ENCODE results near the gene PRKAR1B.

PRKAR1B gene

DNA sequence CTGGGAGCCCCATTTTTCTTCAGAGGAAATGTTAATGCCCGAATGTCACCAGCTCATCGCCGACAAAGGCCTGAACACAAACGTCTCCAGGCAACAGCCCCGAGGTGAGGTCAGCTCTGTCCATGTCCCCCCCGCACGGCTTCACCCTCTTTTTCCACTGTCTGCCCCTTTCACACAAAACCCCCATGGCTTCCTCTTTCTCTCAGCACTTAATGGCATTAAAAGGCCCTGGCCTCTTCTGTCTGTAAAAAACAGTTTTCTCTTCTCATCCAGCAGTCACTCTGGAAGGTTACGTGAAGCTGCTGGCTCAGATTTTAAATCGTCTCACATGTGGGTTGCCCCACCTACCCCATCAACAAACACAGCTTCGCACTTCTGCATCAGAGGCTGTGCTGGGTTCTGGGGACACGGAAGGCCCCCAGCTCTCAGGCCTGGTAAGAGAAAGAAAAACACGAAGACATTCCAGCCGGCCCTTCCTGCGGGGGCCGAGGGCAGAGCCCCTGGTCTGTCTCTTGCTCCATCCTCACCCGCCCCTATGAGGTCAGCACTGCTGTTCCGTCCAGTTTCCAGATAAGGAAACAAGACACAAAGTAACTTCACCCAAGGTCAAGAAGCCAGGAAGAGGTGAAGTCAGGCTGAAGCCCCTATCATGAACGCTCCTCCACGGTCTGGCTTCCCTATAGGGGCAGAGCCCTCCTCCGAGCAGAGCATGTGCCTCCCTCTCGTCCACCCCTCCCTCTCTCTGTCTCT, 116.4 kb downstream of the PRKAR1B start:
- 57% methylated on average over 21 of the region's 21 CpGs for WGBS

DNA sequence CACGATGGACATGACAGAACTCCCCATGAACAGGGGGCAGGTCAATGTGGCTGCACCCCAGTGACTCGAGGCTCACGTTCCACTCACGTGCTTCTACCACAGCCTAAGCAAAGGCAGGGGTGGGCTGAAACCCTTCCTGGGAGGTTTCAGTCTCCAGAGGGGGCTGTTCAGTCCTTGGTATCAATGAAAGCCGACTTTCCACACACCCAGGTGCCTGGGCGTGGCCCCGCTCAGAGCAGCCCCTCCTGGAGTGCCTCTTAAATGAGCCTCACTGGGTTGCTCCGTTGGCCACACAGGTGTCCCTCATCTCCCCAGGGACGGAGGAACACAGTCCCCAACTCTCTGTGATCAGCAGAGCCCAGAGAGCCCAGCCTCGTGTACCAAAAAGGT, 116.9 kb downstream of the PRKAR1B start:
- no peak overlapping the region for H3K23ac ChIP-seq (ENCODE audit: low read length in 2 of 2)
- no peak overlapping the region for H3K4me3 ChIP-seq (ENCODE audit: insufficient read depth in 1 of 2, low read depth in 1 of 2, low read length in 2 of 2)
- 88% methylated on average over 10 of the region's 10 CpGs for WGBS
- H3K9ac ChIP-seq (ENCODE audit: low read length), result peak overlapping the region; percentile 46
- H2AK5ac ChIP-seq (ENCODE audit: low read length, severe bottlenecking), result peak overlapping the region; percentile 14
- peaks cover 27% of the 10 kb centered on the region for H3K4me1 ChIP-seq (ENCODE audit: control insufficient read depth, insufficient read depth, low read depth, low read length)
- no peak overlapping the region for H2AFZ ChIP-seq (ENCODE audit: low read depth, low read length)
- DNase-seq, result no peak
- no peak overlapping the region for H3K14ac ChIP-seq (ENCODE audit: low read length in 2 of 2)
- peak overlapping the region; percentile 76 for H4K91ac ChIP-seq (ENCODE audit: low read length)
- no peak overlapping the region for H2BK5ac ChIP-seq (ENCODE audit: low read depth, low read length, poor library complexity, severe bottlenecking)
- H3K4ac ChIP-seq (ENCODE audit: low read depth in 1 of 2, low read length in 2 of 2), result peak overlapping the region in 1 of 2 experiments; percentile 37
- peak overlapping the region in 1 of 2 experiments; percentile 42 for H3K18ac ChIP-seq (ENCODE audit: low read depth in 1 of 2, low read length in 2 of 2)
- H3K4me2 ChIP-seq (ENCODE audit: low read length, poor library complexity, severe bottlenecking), result no peak overlapping the region
- peak overlapping the region; percentile 73 for H2BK15ac ChIP-seq (ENCODE audit: low read depth, poor library complexity, severe bottlenecking)
- peaks cover 0 to 10% of the 10 kb centered on the region in 2 experiments for H3K27me3 ChIP-seq (ENCODE audit: control insufficient read depth in 1 of 2, insufficient read depth in 1 of 2, low read length in 2 of 2)
- no peaks in the 10 kb centered on the region for H3K9me3 ChIP-seq (ENCODE audit: control insufficient read depth, low read length)
- peaks cover 0 to 6% of the 10 kb centered on the region in 2 experiments for H3K36me3 ChIP-seq (ENCODE audit: control insufficient read depth in 1 of 2, insufficient read depth in 2 of 2, low read depth in 1 of 2, low read length in 2 of 2)
- peak overlapping the region in 1 of 2 experiments; percentile 54 for H2BK12ac ChIP-seq (ENCODE audit: low read length in 2 of 2)
- no peak overlapping the region for H3K27ac ChIP-seq (ENCODE audit: low read length, poor library complexity, severe bottlenecking)
- H4K8ac ChIP-seq (ENCODE audit: low read length), result peak overlapping the region; percentile 35
- H3K79me1 ChIP-seq (replicated peaks; ENCODE audit: low read length, poor library complexity, severe bottlenecking), result peaks cover 5% of the 10 kb centered on the region
- no peak overlapping the region for H2BK120ac ChIP-seq (ENCODE audit: low read depth, low read length)

More for the DNA sequence above, 116.4 kb downstream of the PRKAR1B start:
- Histone ChIP-seq H3K27ac (ENCODE audit: low read length, poor library complexity, severe bottlenecking) (no peak overlapping the region), H4K8ac (ENCODE audit: low read length) (peak overlapping the region; percentile 35), H3K4me2 (ENCODE audit: low read length, poor library complexity, severe bottlenecking) (no peak overlapping the region), H3K9ac (ENCODE audit: low read length) (peak overlapping the region; percentile 46), H3K79me1 (replicated peaks; ENCODE audit: low read length, poor library complexity, severe bottlenecking) (peaks cover 5% of the 10 kb centered on the region), H3K23ac (ENCODE audit: low read length in 2 of 2) (no peak overlapping the region), H2BK15ac (ENCODE audit: low read depth, poor library complexity, severe bottlenecking) (no peak overlapping the region), H2BK5ac (ENCODE audit: low read depth, low read length, poor library complexity, severe bottlenecking) (no peak overlapping the region), H3K9me3 (ENCODE audit: control insufficient read depth, low read length) (no peaks in the 10 kb centered on the region), H2BK12ac (ENCODE audit: low read length in 2 of 2) (peak overlapping the region in 1 of 2 experiments; percentile 54), H3K36me3 (ENCODE audit: control insufficient read depth in 1 of 2, insufficient read depth in 2 of 2, low read depth in 1 of 2, low read length in 2 of 2) (peaks cover 0 to 3% of the 10 kb centered on the region in 2 experiments), H4K91ac (ENCODE audit: low read length) (peak overlapping the region; percentile 76), H3K4me3 (ENCODE audit: insufficient read depth in 1 of 2, low read depth in 1 of 2, low read length in 2 of 2) (no peak overlapping the region), H3K4ac (ENCODE audit: low read depth in 1 of 2, low read length in 2 of 2) (peak overlapping the region in 1 of 2 experiments; percentile 37), H3K18ac (ENCODE audit: low read depth in 1 of 2, low read length in 2 of 2) (peak overlapping the region in 1 of 2 experiments; percentile 18), H2AK5ac (ENCODE audit: low read length, severe bottlenecking) (peak overlapping the region; percentile 14), H2BK120ac (ENCODE audit: low read depth, low read length) (no peak overlapping the region), H3K27me3 (ENCODE audit: control insufficient read depth in 1 of 2, insufficient read depth in 1 of 2, low read length in 2 of 2) (peaks cover 0 to 10% of the 10 kb centered on the region in 2 experiments), H3K4me1 (ENCODE audit: control insufficient read depth, insufficient read depth, low read depth, low read length) (peaks cover 25% of the 10 kb centered on the region), H3K14ac (ENCODE audit: low read length in 2 of 2) (no peak overlapping the region), H2AFZ (ENCODE audit: low read depth, low read length) (no peak overlapping the region)
- peak; percentile 49 for DNase-seq

DNA sequence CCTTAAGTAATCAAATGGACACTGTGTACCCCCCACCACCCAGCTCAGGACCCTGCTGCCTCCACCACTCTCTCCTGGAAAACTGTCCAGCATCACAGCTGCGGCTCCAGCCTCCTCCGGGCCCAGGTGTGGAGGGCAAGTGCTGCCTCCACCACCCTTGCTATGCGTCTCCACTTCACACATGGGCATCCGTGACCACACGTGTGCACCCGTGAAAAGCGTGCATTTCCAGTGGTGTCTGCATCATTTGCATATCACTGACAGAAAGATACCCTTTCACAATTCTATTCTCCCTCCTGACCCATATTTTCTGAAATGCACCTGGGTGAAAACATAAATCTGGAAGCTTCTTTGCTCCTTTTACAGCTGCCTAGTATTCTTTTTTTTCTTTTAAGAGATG, 117.7 kb downstream of the PRKAR1B start:
- no peak overlapping the region for H2BK120ac ChIP-seq (ENCODE audit: low read depth, low read length)
- peaks cover 34% of the 10 kb centered on the region for H3K4me1 ChIP-seq (ENCODE audit: control insufficient read depth, insufficient read depth, low read depth, low read length)
- no peak overlapping the region for H4K91ac ChIP-seq (ENCODE audit: low read length)
- no peak for DNase-seq
- H4K8ac ChIP-seq (ENCODE audit: low read length), result no peak overlapping the region
- H3K14ac ChIP-seq (ENCODE audit: low read length in 2 of 2), result peak overlapping the region in 1 of 2 experiments; percentile 96
- no peak overlapping the region for H3K23ac ChIP-seq (ENCODE audit: low read length in 2 of 2)
- WGBS, result over 99% methylated on average over 7 of the region's 7 CpGs
- H3K27me3 ChIP-seq (ENCODE audit: control insufficient read depth in 1 of 2, insufficient read depth in 1 of 2, low read length in 2 of 2), result peaks cover 0 to 10% of the 10 kb centered on the region in 2 experiments
- peak overlapping the region; percentile 21 to 22 for H2BK12ac ChIP-seq (ENCODE audit: low read length in 2 of 2)
- no peak overlapping the region for H2BK15ac ChIP-seq (ENCODE audit: low read depth, poor library complexity, severe bottlenecking)
- H3K36me3 ChIP-seq (ENCODE audit: control insufficient read depth in 1 of 2, insufficient read depth in 2 of 2, low read depth in 1 of 2, low read length in 2 of 2), result peaks cover 0 to 8% of the 10 kb centered on the region in 2 experiments
- no peak overlapping the region for H3K4ac ChIP-seq (ENCODE audit: low read depth in 1 of 2, low read length in 2 of 2)
- H3K4me3 ChIP-seq (ENCODE audit: insufficient read depth in 1 of 2, low read depth in 1 of 2, low read length in 2 of 2), result no peak overlapping the region
- H3K9ac ChIP-seq (ENCODE audit: low read length), result no peak overlapping the region
- H3K9me3 ChIP-seq (ENCODE audit: control insufficient read depth, low read length), result no peaks in the 10 kb centered on the region
- H3K27ac ChIP-seq (ENCODE audit: low read length, poor library complexity, severe bottlenecking), result no peak overlapping the region
- H3K18ac ChIP-seq (ENCODE audit: low read depth in 1 of 2, low read length in 2 of 2), result no peak overlapping the region
- no peak overlapping the region for H3K4me2 ChIP-seq (ENCODE audit: low read length, poor library complexity, severe bottlenecking)
- peaks cover 5% of the 10 kb centered on the region for H3K79me1 ChIP-seq (replicated peaks; ENCODE audit: low read length, poor library complexity, severe bottlenecking)
- H2AFZ ChIP-seq (ENCODE audit: low read depth, low read length), result no peak overlapping the region
- no peak overlapping the region for H2BK5ac ChIP-seq (ENCODE audit: low read depth, low read length, poor library complexity, severe bottlenecking)
- no peak overlapping the region for H2AK5ac ChIP-seq (ENCODE audit: low read length, severe bottlenecking)

DNA sequence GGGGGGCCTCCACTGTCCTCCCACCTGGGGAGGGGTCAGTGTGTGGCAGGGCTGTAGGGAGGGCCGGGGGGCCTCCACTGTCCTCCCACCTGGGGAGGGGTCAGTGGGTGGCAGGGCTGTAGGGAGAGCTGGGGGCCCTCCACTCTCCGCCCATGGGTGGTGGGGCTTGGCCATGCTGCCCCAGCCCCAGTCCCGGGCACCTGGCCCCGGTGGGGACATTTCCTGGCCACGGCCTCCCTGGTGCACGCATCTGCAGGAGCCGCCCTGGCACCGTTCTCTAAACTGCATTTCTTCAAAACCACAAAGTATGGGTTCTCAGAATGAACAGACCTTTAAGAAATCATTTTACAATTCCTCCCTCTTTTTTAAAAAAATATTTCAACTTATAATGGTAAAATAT, 118.1 kb downstream of the PRKAR1B start:
- H2BK12ac ChIP-seq (ENCODE audit: low read length in 2 of 2), result no peak overlapping the region
- H3K14ac ChIP-seq (ENCODE audit: low read length in 2 of 2), result no peak overlapping the region
- H3K4me2 ChIP-seq (ENCODE audit: low read length, poor library complexity, severe bottlenecking), result no peak overlapping the region
- no peaks in the 10 kb centered on the region for H3K9me3 ChIP-seq (ENCODE audit: control insufficient read depth, low read length)
- H3K4me1 ChIP-seq (ENCODE audit: control insufficient read depth, insufficient read depth, low read depth, low read length), result peaks cover 38% of the 10 kb centered on the region
- H4K8ac ChIP-seq (ENCODE audit: low read length), result no peak overlapping the region
- H2AK5ac ChIP-seq (ENCODE audit: low read length, severe bottlenecking), result no peak overlapping the region
- no peak overlapping the region for H2AFZ ChIP-seq (ENCODE audit: low read depth, low read length)
- DNase-seq, result no peak
- H3K36me3 ChIP-seq (ENCODE audit: control insufficient read depth in 1 of 2, insufficient read depth in 2 of 2, low read depth in 1 of 2, low read length in 2 of 2), result peaks cover 0 to 8% of the 10 kb centered on the region in 2 experiments
- 88% methylated on average over 6 of the region's 8 CpGs for WGBS
- no peak overlapping the region for H2BK5ac ChIP-seq (ENCODE audit: low read depth, low read length, poor library complexity, severe bottlenecking)
- H3K9ac ChIP-seq (ENCODE audit: low read length), result no peak overlapping the region
- H2BK15ac ChIP-seq (ENCODE audit: low read depth, poor library complexity, severe bottlenecking), result no peak overlapping the region
- H3K27ac ChIP-seq (ENCODE audit: low read length, poor library complexity, severe bottlenecking), result no peak overlapping the region
- H3K79me1 ChIP-seq (replicated peaks; ENCODE audit: low read length, poor library complexity, severe bottlenecking), result peaks cover 5% of the 10 kb centered on the region
- no peak overlapping the region for H3K4me3 ChIP-seq (ENCODE audit: insufficient read depth in 1 of 2, low read depth in 1 of 2, low read length in 2 of 2)
- no peak overlapping the region for H3K4ac ChIP-seq (ENCODE audit: low read depth in 1 of 2, low read length in 2 of 2)
- no peak overlapping the region for H3K18ac ChIP-seq (ENCODE audit: low read depth in 1 of 2, low read length in 2 of 2)
- H3K27me3 ChIP-seq (ENCODE audit: control insufficient read depth in 1 of 2, insufficient read depth in 1 of 2, low read length in 2 of 2), result peaks cover 0 to 10% of the 10 kb centered on the region in 2 experiments
- no peak overlapping the region for H4K91ac ChIP-seq (ENCODE audit: low read length)
- no peak overlapping the region for H2BK120ac ChIP-seq (ENCODE audit: low read depth, low read length)
- no peak overlapping the region for H3K23ac ChIP-seq (ENCODE audit: low read length in 2 of 2)
